CD4-positive, alpha-beta T cell treated with Interleukin-1 beta for 1 hour (primary cell): Measurements from ENCODE around the gene RAB31.
A peak's percentile ranks its signal among the peaks of the same experiment; 100 is the strongest.

ENCODE experiments used
- DNase-seq, 2 donors: peaks; one replicate each; pipeline ENCODE4 v3.0.0-alpha.2; 2020 to 2022

Gene RAB31

GRCh38 chr18:9824474-9824832 is 116.4 kb downstream of the RAB31 start:
- DNase-seq = no peak

GRCh38 chr18:9824952-9825371 is 116.9 kb downstream of the RAB31 start:
- DNase-seq = no peak

GRCh38 chr18:9825571-9826073 is 117.5 kb downstream of the RAB31 start:
- DNase-seq = no peak

GRCh38 chr18:9826685-9827084 is 118.6 kb downstream of the RAB31 start:
- no peak for DNase-seq

GRCh38 chr18:9827211-9827792 is 119.2 kb downstream of the RAB31 start:
- DNase-seq = no peak

- DNase-seq = peak; percentile 4 to 58
Observed at GRCh38 chr18:9827793-9828505, 119.8 kb downstream of the RAB31 start.

GRCh38 chr18:9828506-9829396 is 120.7 kb downstream of the RAB31 start:
- no peak for DNase-seq

- no peak for DNase-seq
Observed at GRCh38 chr18:9829397-9829712, 121.3 kb downstream of the RAB31 start.

- DNase-seq = no peak
Observed at GRCh38 chr18:9831036-9831722, 123.1 kb downstream of the RAB31 start.

- no peak for DNase-seq
Observed at GRCh38 chr18:9831723-9832199, 123.7 kb downstream of the RAB31 start.

- no peak for DNase-seq
Observed at GRCh38 chr18:9832871-9833270, 124.8 kb downstream of the RAB31 start.

GRCh38 chr18:9834551-9834950 is 126.5 kb downstream of the RAB31 start:
- no peak for DNase-seq

- no peak for DNase-seq
Observed at GRCh38 chr18:9835113-9835755, 127.1 kb downstream of the RAB31 start.

GRCh38 chr18:9835825-9836224 is 127.7 kb downstream of the RAB31 start:
- DNase-seq = no peak

- no peak for DNase-seq
Observed at GRCh38 chr18:9838144-9838877, 130.2 kb downstream of the RAB31 start.

- DNase-seq = no peak
Observed at GRCh38 chr18:9839211-9839610, 131.1 kb downstream of the RAB31 start.

- DNase-seq = no peak
Observed at GRCh38 chr18:9839853-9840252, 131.8 kb downstream of the RAB31 start.

GRCh38 chr18:9841752-9842151 is 133.7 kb downstream of the RAB31 start:
- DNase-seq = no peak

- no peak for DNase-seq
Observed at GRCh38 chr18:9842448-9842847, 134.3 kb downstream of the RAB31 start.

GRCh38 chr18:9845256-9845655 is 137.2 kb downstream of the RAB31 start:
- DNase-seq = no peak

GRCh38 chr18:9846162-9846925 is 138.2 kb downstream of the RAB31 start:
- DNase-seq = no peak
